RWPE2 (cell line): Measurements from ENCODE around the gene MYOC.

Experiments
- ATAC-seq: fragments of 200-7000 bp; cut with Tn5 transposase; 3 replicates; pipeline ENCODE4 v1.9.1; 2021; ENCODE audit warnings: low read depth
- DNase-seq: peaks from one replicate; pipeline ENCODE4 v3.0.0-alpha.2; 2020; ENCODE audit warnings: low spot score
- H3K27ac ChIP-seq: fragments of 450-650 bp; 2 replicates; pipeline ENCODE4 v1.5.1; 2017; ENCODE audit warnings: mild to moderate bottlenecking; ENCODE audit not compliant: poor library complexity, severe bottlenecking
- H3K27me3 ChIP-seq: fragments of 250-450 bp; sonication (Bioruptor Pico); 2 replicates; pipeline ENCODE4 v1.5.1; 2021; ENCODE audit warnings: mild to moderate bottlenecking, moderate library complexity; ENCODE audit not compliant: insufficient read depth, poor library complexity, severe bottlenecking
- H3K36me3 ChIP-seq: fragments of 250-450 bp; sonication (Bioruptor Pico); 2 replicates; pipeline ENCODE4 v1.5.1; 2020; ENCODE audit warnings: low read depth, mild to moderate bottlenecking, moderate library complexity
- H3K4me1 ChIP-seq: fragments of 250-450 bp; sonication (Bioruptor Pico); 2 replicates; pipeline ENCODE4 v1.5.1; 2021; ENCODE audit warnings: mild to moderate bottlenecking, moderate library complexity; ENCODE audit not compliant: insufficient read depth, poor library complexity, severe bottlenecking
- H3K4me3 ChIP-seq: fragments of 250-450 bp; sonication (Bioruptor Pico); 2 replicates; pipeline ENCODE4 v1.5.1; 2021; ENCODE audit warnings: mild to moderate bottlenecking, moderate library complexity; ENCODE audit not compliant: severe bottlenecking
- H3K9me3 ChIP-seq: fragments of 250-450 bp; sonication (Bioruptor Pico); 2 replicates; pipeline ENCODE4 v1.5.1; 2021; ENCODE audit warnings: mild to moderate bottlenecking, moderate library complexity; ENCODE audit not compliant: severe bottlenecking
- CTCF ChIP-seq: fragments of 450-650 bp; IDR thresholded peaks from one replicate; pipeline ENCODE4 v1.5.1; 2017; ENCODE audit warnings: mild to moderate bottlenecking, moderate library complexity; ENCODE audit not compliant: poor library complexity, severe bottlenecking

MYOC gene

GRCh38 chr1:171585715-171586114 is 66.8 kb downstream of the MYOC start:
- no peaks in the 10 kb centered on the region for H3K9me3 ChIP-seq
- TF ChIP-seq CTCF = no peak
- H3K4me1 ChIP-seq = peaks cover 8% of the 10 kb centered on the region
- H3K36me3 ChIP-seq = peaks cover 95% of the 10 kb centered on the region
- H3K27me3 ChIP-seq = no peaks in the 10 kb centered on the region
- H3K4me3 ChIP-seq = no peak overlapping the region
- ATAC-seq = peak; percentile 70
- H3K27ac ChIP-seq = no peak overlapping the region
- no peak for DNase-seq
